Stimulated activated CD4-positive, alpha-beta T cell treated with anti-CD3 and anti-CD28 coated beads, Interleukin-12 subunit alpha, Interleukin-12 subunit beta, amount 100 ng/mL, for 48 hours (primary cell): ENCODE results near the gene PTK6.

Experiments
- DNase-seq, 3 donors: peaks; one replicate each; pipeline ENCODE4 v3.0.0-alpha.2; 2020; ENCODE audit warnings: low read depth in 2 of 3, low spot score in 1 of 3

Gene PTK6

GRCh38 chr20:63545814-63546213, 8.6 kb upstream of the PTK6 start:
- no peak for DNase-seq

- no peak for DNase-seq
These were observed 7.9 kb upstream of the PTK6 start for GRCh38 chr20:63544958-63545516.

- DNase-seq = no peak
These were observed 7.2 kb upstream of the PTK6 start for GRCh38 chr20:63544241-63544957.

GRCh38 chr20:63543733-63544132, 6.6 kb upstream of the PTK6 start:
- DNase-seq = no peak

GRCh38 chr20:63543131-63543530, 6.0 kb upstream of the PTK6 start:
- DNase-seq = no peak

- DNase-seq = no peak
These were observed 5.5 kb upstream of the PTK6 start for GRCh38 chr20:63542696-63543095.

GRCh38 chr20:63542031-63542559, 4.9 kb upstream of the PTK6 start:
- DNase-seq = no peak

- DNase-seq = no peak
These were observed 4.2 kb upstream of the PTK6 start for GRCh38 chr20:63541371-63541770.

- no peak for DNase-seq
These were observed 3.4 kb upstream of the PTK6 start for GRCh38 chr20:63540417-63541186.

- no peak for DNase-seq
These were observed 2.5 kb upstream of the PTK6 start for GRCh38 chr20:63539441-63540370.

GRCh38 chr20:63539092-63539430, 1.9 kb upstream of the PTK6 start:
- DNase-seq = no peak

- DNase-seq = no peak
These were observed 1.3 kb upstream of the PTK6 start for GRCh38 chr20:63538204-63539091.

- peak; percentile 95 for DNase-seq
These were observed 488 bp upstream of the PTK6 start for GRCh38 chr20:63537525-63538203.

- DNase-seq = no peak
These were observed 767 bp downstream of the PTK6 start for GRCh38 chr20:63536241-63536977.

- no peak for DNase-seq
These were observed 2.1 kb downstream of the PTK6 start for GRCh38 chr20:63534831-63535651.

- DNase-seq = no peak
These were observed 2.7 kb downstream of the PTK6 start for GRCh38 chr20:63534427-63534830.

GRCh38 chr20:63533871-63534393, 3.2 kb downstream of the PTK6 start:
- no peak for DNase-seq

GRCh38 chr20:63533388-63533787, 3.8 kb downstream of the PTK6 start:
- DNase-seq = no peak
